HG03571 (cell line): ENCODE results near the gene GRAPL.
"Not testable (repeated sequence)": the region's sequence is repeated elsewhere in the genome, so short reads cannot be mapped to it uniquely, and the experiment has no call there.

Experiments used
- ATAC-seq: cut with Tn5 transposase; IDR thresholded peaks from one replicate; pipeline ENCODE4 v1.9.1; 2021; ENCODE audit not compliant: unreplicated experiment

The GRAPL gene

DNA sequence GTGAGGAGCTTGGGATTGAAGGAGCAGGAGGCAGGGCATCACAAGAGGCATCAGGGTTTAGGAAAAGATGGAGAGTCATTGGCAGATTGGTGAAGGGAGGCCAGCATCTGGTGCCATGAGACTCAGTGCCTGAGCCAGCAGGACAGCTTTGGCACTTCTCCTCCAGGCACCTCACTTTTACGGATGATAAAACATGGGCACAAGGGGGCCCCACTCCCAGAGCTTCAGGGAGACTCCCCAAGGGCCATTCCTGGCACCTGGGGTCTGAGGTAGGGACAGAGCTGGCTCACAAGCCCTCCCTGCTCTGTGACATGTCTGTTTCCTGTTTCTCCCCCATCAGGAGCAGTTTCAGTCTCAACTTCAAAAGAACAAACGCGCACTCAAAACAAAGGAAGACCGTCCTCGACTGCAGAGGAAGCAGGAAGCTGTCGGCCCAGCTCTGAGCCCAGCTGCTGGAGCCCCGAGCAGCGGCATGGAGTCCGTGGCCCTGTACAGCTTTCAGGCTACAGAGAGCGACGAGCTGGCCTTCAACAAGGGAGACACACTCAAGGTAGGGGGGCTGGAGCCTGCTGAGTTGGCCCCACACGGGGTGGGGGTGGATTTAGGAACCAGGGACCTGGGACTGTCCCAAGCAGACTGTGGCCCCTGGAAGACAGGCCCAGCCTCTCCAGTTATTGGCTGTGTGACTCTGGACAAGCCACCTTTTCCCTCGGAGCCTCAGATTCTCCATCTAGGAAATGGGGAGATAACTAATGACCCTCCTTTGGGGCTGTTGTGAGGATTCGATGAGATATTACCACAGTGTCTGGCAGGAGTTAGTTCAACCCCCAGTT lies at the start of gene GRAPL:
GRAPL (plus strand) TSS at position 442 of the 833 bp plus-strand sequence; CDS start at position 473, 31 bp downstream.
- ATAC-seq: not testable (repeated sequence)

DNA sequence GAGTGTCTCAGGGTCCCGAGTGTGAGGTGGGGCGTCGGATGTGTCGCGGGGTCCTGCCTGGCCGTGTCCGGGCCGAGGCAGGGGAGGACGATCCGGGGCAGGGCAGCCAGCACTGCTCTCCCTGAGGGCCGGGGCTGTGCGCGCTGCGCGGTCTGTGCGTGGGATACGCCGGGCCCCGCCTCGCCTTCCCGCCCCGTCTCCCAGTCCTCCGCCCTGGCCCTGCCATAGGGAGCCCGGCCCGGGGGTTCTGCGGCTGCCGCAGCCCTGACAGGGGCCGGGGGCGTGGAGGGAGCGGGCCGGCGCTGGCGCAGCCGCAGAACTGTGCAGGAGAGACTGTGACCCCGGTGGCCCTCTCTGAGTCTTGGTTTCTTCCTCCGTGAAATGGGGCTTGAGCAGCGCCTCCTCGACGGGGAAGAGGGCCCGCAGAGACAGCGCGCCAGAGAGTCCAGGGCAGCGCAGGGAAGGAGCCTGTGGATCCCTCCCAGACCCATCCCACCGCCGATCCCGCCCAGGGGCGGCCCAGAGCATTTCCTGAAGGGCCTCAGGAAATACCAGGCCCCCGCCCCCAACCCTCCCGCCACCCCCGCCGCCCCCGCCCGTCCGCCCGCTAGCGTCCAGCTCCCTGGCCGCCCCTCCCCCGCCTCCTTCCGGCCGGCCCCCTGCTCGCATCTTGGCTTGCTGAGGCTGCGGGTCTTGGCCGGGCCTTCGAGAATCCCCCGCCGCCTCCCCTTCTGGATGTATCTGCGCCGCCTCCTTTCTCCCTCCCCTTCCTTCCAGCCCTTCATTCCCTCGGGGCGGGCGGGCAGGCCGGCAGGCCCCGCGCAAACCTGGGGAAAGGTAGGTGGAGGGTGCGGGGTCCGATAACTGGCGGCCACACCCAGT lies 38.3 kb upstream of the GRAPL start:
- not testable (repeated sequence) for ATAC-seq

GRCh38 chr17:19090058-19090772 lies 37.2 kb upstream of the GRAPL start:
- not testable (repeated sequence) for ATAC-seq

GRCh38 chr17:19092737-19093683 lies 34.4 kb upstream of the GRAPL start:
- ATAC-seq: not testable (repeated sequence)

DNA sequence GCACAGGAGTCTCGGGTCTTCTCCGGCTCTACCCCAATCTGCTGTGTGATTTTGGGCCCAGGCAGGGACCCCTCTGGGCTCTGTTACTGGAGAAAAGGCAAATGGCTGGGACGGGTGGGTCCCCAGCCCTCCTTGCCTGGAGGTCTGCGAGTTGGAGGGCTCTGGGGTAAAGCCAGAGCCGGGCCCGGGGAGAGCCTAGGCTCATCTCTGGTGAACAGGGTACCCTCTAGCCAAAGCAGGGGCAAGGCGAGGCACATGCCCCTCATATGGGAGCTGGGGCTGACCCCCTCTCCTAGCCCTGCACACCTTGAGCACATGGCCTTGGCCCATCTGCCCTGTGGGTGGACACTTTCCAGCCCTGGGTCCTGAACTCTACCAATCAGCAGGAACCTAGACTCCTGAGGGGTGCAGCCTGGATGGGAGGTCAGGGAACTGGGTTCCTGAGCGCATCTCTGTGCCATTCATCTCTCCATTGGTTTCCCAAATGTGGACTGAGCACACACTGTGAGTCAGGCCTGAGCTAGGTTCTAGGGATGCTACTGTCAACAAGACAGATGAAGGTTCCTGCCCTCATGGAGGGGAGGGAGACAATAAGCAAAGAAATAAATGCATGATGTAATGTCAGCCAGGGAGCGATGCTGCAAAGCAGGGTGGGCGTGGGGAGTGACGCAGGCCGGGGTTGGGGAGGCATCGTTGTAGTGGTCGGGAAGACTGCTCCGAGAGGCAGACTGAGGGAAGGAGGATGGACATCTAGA lies 33.5 kb upstream of the GRAPL start:
- not testable (repeated sequence) for ATAC-seq

DNA sequence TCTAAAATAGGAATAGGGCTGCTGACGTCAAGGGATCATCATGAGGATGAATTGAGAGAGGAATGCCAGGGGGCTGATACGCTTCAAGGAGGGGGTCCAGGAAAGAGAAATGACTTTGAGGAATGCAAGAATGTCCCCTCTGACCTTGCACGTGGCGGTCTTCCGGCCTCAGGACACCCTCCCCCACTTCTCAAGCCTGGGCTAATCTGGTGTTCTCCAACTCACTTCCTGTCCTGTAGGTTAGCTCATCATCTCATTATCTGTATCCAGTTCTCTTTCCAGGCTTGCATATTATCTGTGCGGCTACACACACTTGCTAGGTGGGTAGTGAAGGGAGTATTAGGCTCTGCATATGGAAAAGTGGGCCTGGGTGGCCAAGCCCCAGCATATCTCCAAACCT lies 18.9 kb upstream of the GRAPL start:
- ATAC-seq: not testable (repeated sequence)

GRCh38 chr17:19110189-19111097 lies 16.9 kb upstream of the GRAPL start:
- peak; percentile 24 for ATAC-seq

DNA sequence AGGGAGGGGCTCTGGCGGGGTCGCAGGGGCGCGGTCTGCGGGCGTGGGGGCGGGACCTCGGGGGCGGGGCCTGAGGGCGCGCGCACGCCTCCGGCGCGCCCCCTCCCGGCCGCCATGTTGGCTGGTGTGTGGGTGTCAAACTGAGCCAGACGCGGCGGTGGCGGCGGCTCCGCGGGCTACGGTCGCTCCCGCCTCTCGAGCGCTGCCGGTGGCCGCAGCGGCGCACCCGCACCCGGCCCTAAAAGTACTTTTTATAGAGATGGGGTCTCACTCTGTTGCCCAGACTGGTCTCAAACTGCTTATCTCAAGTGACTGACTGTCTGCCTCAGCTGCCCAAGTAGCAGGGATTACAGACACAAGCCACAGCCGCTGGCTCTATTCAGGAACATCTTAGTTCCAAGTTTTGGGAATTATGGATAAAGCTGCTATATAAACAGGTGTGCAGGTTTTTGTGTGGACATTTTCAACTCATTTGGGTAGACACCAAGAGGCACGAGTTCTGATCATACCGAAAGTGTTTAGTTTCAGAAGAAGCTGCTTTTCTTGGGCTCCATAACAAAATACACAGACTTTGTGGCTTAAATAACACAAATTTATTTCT lies 16.2 kb upstream of the GRAPL start:
- ATAC-seq: peak; percentile 58

DNA sequence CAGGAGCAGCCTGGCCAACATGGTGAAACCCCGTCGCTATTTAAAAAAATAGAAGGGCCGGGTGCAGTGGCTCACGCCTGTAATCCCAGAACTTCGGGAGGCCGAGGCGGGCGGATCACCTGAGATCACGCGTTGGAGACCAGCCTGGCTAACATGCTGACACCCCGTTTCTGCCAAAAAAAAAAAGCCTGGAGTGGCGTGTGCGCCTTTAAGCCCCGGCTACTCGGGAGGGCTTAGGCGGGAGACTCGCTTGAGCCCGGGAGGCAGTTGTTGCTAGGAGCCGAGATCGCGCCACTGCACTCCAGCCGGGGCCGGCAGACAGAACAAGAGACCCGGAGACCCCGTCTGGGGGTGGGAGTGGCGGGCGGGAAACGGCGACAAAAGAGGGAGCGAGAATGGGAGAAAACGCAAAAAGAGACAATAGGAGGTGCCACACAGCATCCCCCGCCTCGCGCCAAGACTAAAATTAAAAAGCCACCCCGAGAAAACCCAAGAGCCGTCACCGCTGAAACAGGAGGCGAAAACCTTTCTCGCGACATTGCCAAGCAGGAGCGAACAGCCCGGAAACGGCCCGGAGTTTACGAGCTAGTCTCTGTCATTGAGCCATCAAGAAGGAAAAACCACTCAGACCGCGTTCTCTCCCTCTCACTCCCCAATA lies 15.5 kb upstream of the GRAPL start:
- ATAC-seq: peak; percentile 23

- ATAC-seq: not testable (repeated sequence)
Observed at GRCh38 chr17:19112459-19112826, 14.9 kb upstream of the GRAPL start.

DNA sequence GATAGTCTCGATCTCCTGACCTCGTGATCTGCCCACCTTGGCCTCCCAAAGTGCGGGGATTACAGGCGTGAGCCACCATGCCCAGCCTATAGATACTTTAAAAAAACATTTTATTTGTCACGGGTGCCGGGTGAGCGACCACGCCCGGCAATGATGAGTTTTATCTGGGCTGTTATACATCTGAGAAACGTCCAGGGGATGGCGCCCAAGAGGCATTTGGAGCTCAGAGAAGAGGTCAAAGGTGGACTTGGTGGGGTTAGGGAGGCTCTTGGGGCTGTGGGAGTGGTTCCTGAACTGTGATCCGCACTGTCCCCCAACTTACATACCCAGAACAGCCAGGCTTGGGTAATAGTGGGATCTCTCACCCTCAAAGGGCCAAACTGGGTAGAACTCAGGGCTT lies 8.7 kb upstream of the GRAPL start:
- not testable (repeated sequence) for ATAC-seq

DNA sequence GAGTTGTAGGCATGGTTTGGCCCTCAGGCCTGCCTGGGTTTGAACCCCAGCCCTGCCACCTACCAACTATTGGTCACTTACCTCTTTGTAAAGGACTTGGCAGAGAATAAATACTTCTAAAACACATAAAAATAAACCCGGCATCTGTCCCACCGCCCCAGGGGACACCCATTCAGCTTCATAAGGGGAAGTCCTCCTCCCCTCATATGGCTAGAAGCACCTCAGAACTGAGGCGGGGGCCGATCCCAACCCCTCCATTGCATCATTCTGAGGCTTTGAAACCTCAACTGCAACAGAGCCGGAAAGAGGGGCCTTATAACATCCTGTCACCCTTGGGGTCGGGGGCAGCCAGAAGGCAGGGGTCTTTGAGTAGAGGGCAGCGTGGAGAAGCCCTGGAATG lies 2.1 kb upstream of the GRAPL start:
- not testable (repeated sequence) for ATAC-seq

- not testable (repeated sequence) for ATAC-seq
Observed at GRCh38 chr17:19129500-19129899, 2.1 kb downstream of the GRAPL start.

- not testable (repeated sequence) for ATAC-seq
Observed at GRCh38 chr17:19131108-19131507, 3.7 kb downstream of the GRAPL start.

- ATAC-seq: not testable (repeated sequence)
Observed at GRCh38 chr17:19131772-19132171, 4.4 kb downstream of the GRAPL start.

DNA sequence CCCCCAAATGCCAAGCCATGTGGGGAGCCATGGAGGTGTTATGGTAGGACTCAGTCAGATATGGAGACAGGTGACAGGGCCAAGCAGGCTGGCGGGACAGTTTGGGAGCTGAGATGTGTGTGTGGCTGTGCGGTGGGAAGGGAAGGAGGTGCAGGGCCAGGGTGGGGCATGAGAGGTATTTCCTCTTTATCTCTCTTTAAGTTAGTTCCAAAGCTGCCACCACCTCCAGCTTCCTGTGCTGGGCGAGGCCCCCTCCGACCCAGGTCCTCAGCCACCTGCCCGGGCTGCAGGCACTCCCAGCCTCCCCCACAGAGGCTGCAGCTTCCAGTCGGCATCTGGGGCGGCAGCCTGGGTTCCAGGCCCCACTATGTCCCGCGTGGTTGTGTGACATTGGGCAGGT lies 6.4 kb downstream of the GRAPL start:
- ATAC-seq: not testable (repeated sequence)

- not testable (repeated sequence) for ATAC-seq
Observed at GRCh38 chr17:19135391-19135790, 8.0 kb downstream of the GRAPL start.
